Measurements from ENCODE around the gene PVALEF.

PVALEF gene

GRCh38 chr17:81170727-81171494 is 5.6 kb downstream of the PVALEF start:
- no peaks in the 10 kb centered on the region for H3K36me3 ChIP-seq (ENCODE audit: control insufficient read depth, insufficient read depth, low read length)
- no peak for TF ChIP-seq CTCF (IDR thresholded peaks at IDR 0.05; ENCODE audit: insufficient read depth, low read length, poor library complexity, severe bottlenecking)
- no peaks in the 10 kb centered on the region for H3K27me3 ChIP-seq (replicated peaks; ENCODE audit: control insufficient read depth, insufficient read depth, low read length)
- no peak overlapping the region for H3K4me3 ChIP-seq (replicated peaks; ENCODE audit: low read depth, low read length)
- no peak for DNase-seq (ENCODE audit: extremely low read depth, insufficient read length)

- no peaks in the 10 kb centered on the region for H3K27me3 ChIP-seq (replicated peaks; ENCODE audit: control insufficient read depth, insufficient read depth, low read length)
- H3K36me3 ChIP-seq (ENCODE audit: control insufficient read depth, insufficient read depth, low read length), result no peaks in the 10 kb centered on the region
- no peak overlapping the region for H3K4me3 ChIP-seq (replicated peaks; ENCODE audit: low read depth, low read length)
- no peak for DNase-seq (ENCODE audit: extremely low read depth, insufficient read length)
- no peak for TF ChIP-seq CTCF (IDR thresholded peaks at IDR 0.05; ENCODE audit: insufficient read depth, low read length, poor library complexity, severe bottlenecking)
These were observed 6.6 kb downstream of the PVALEF start for GRCh38 chr17:81171941-81172340.

- H3K4me3 ChIP-seq (replicated peaks; ENCODE audit: low read depth, low read length), result no peak overlapping the region
- H3K27me3 ChIP-seq (replicated peaks; ENCODE audit: control insufficient read depth, insufficient read depth, low read length), result no peaks in the 10 kb centered on the region
- TF ChIP-seq CTCF (IDR thresholded peaks at IDR 0.05; ENCODE audit: insufficient read depth, low read length, poor library complexity, severe bottlenecking), result no peak
- DNase-seq (ENCODE audit: extremely low read depth, insufficient read length), result no peak
- no peaks in the 10 kb centered on the region for H3K36me3 ChIP-seq (ENCODE audit: control insufficient read depth, insufficient read depth, low read length)
These were observed 7.9 kb downstream of the PVALEF start for GRCh38 chr17:81173052-81173761.

- TF ChIP-seq CTCF (IDR thresholded peaks at IDR 0.05; ENCODE audit: insufficient read depth, low read length, poor library complexity, severe bottlenecking), result no peak
- no peak for DNase-seq (ENCODE audit: extremely low read depth, insufficient read length)
- no peaks in the 10 kb centered on the region for H3K36me3 ChIP-seq (ENCODE audit: control insufficient read depth, insufficient read depth, low read length)
- no peak overlapping the region for H3K4me3 ChIP-seq (replicated peaks; ENCODE audit: low read depth, low read length)
- H3K27me3 ChIP-seq (replicated peaks; ENCODE audit: control insufficient read depth, insufficient read depth, low read length), result no peaks in the 10 kb centered on the region; the same call in 1 of the 2 replicates
These were observed 8.5 kb downstream of the PVALEF start for GRCh38 chr17:81173762-81174155.

GRCh38 chr17:81176666-81177065 is 11.4 kb downstream of the PVALEF start:
- Histone ChIP-seq H3K4me3 (replicated peaks; ENCODE audit: low read depth, low read length) (no peak overlapping the region), H3K27me3 (replicated peaks; ENCODE audit: control insufficient read depth, insufficient read depth, low read length) (no peaks in the 10 kb centered on the region; the same call in 1 of the 2 replicates), H3K36me3 (ENCODE audit: control insufficient read depth, insufficient read depth, low read length) (no peaks in the 10 kb centered on the region)
- DNase-seq (ENCODE audit: extremely low read depth, insufficient read length), result no peak
- no peak for TF ChIP-seq CTCF (IDR thresholded peaks at IDR 0.05; ENCODE audit: insufficient read depth, low read length, poor library complexity, severe bottlenecking)

All from GM06990 (cell line).